GM08714 (cell line): ENCODE results near the gene IRAK4.

Experiments used
- H3K4me3 ChIP-seq: fragments of 200-500 bp; sonication (Bioruptor generic); 2 replicates; pipeline ENCODE4 v1.5.1; 2014; ENCODE audit warnings: mild to moderate bottlenecking, low read length, inconsistent platforms
- ZNF274 ChIP-seq: IDR thresholded peaks from 2 replicates; pipeline ENCODE4 v1.6.1; 2012; ENCODE audit warnings: mild to moderate bottlenecking, low read depth, low read length

Gene IRAK4

GRCh38 chr12:43805860-43806736 lies 47.3 kb downstream of the IRAK4 start, which contains the start of gene TWF1:
TWF1 (minus strand) TSS chr12:43806317; CDS start chr12:43806245, 72 bp downstream.
- peak within 1 kb of the TSS; percentile 85 for H3K4me3 ChIP-seq
- no peak for TF ChIP-seq ZNF274

- H3K4me3 ChIP-seq, result peak overlapping the region; percentile 85
- TF ChIP-seq ZNF274, result no peak
Measured at GRCh38 chr12:43806737-43807072, 48.0 kb downstream of the IRAK4 start.

GRCh38 chr12:43807386-43807785 lies 48.6 kb downstream of the IRAK4 start:
- no peak for TF ChIP-seq ZNF274
- H3K4me3 ChIP-seq, result no peak overlapping the region

- no peak for TF ChIP-seq ZNF274
- H3K4me3 ChIP-seq, result no peak overlapping the region
Measured at GRCh38 chr12:43812057-43812456, 53.3 kb downstream of the IRAK4 start.

- no peak for TF ChIP-seq ZNF274
- H3K4me3 ChIP-seq, result no peak overlapping the region
Measured at GRCh38 chr12:43812926-43813325, 54.2 kb downstream of the IRAK4 start.

- TF ChIP-seq ZNF274, result no peak
Measured at GRCh38 chr12:43815416-43815815, 56.7 kb downstream of the IRAK4 start.

GRCh38 chr12:43816168-43816567 lies 57.4 kb downstream of the IRAK4 start:
- H3K4me3 ChIP-seq, result no peak overlapping the region
- no peak for TF ChIP-seq ZNF274

More at GRCh38 chr12:43815416-43815815, 56.7 kb downstream of the IRAK4 start:
- H3K4me3 ChIP-seq, result no peak overlapping the region

- H3K4me3 ChIP-seq, result no peak overlapping the region
- no peak for TF ChIP-seq ZNF274
Measured at GRCh38 chr12:43824207-43824775, 65.5 kb downstream of the IRAK4 start.

GRCh38 chr12:43826681-43827080 lies 67.9 kb downstream of the IRAK4 start:
- TF ChIP-seq ZNF274, result no peak
- no peak overlapping the region for H3K4me3 ChIP-seq

GRCh38 chr12:43827093-43827492 lies 68.3 kb downstream of the IRAK4 start:
- TF ChIP-seq ZNF274, result no peak
- no peak overlapping the region for H3K4me3 ChIP-seq

GRCh38 chr12:43832463-43833168 lies 73.9 kb downstream of the IRAK4 start:
- no peak for TF ChIP-seq ZNF274
- no peak overlapping the region for H3K4me3 ChIP-seq

GRCh38 chr12:43835264-43835655 lies 76.5 kb downstream of the IRAK4 start:
- no peak for TF ChIP-seq ZNF274
- peak overlapping the region; percentile 99; the same call in 1 of the 2 replicates for H3K4me3 ChIP-seq

GRCh38 chr12:43835656-43836474 lies 77.1 kb downstream of the IRAK4 start, which contains the start of gene TMEM117:
TMEM117 (plus strand) TSS chr12:43836081.
- no peak for TF ChIP-seq ZNF274
- H3K4me3 ChIP-seq, result peak within 1 kb of the TSS; percentile 99
